ENCODE data around the gene ATL3. TPM values are rescaled to one million over a fixed set of nuclear protein-coding genes. Genes with fewer than 3 reads are reported as not detected.

The ATL3 gene
- total and polyA plus RNA-seq, 2 of the 13 experiments (the other 11 are each of a cell fraction or from before 2014, with no cell fraction given), result not detected

- TF ChIP-seq, protein P1, sequence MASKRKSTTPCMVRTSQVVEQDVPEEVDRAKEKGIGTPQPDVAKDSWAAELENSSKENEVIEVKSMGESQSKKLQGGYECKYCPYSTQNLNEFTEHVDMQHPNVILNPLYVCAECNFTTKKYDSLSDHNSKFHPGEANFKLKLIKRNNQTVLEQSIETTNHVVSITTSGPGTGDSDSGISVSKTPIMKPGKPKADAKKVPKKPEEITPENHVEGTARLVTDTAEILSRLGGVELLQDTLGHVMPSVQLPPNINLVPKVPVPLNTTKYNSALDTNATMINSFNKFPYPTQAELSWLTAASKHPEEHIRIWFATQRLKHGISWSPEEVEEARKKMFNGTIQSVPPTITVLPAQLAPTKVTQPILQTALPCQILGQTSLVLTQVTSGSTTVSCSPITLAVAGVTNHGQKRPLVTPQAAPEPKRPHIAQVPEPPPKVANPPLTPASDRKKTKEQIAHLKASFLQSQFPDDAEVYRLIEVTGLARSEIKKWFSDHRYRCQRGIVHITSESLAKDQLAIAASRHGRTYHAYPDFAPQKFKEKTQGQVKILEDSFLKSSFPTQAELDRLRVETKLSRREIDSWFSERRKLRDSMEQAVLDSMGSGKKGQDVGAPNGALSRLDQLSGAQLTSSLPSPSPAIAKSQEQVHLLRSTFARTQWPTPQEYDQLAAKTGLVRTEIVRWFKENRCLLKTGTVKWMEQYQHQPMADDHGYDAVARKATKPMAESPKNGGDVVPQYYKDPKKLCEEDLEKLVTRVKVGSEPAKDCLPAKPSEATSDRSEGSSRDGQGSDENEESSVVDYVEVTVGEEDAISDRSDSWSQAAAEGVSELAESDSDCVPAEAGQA (IDR thresholded peaks at IDR 0.05; ENCODE audit: low read depth), result no peak
- TF ChIP-seq, protein P1 (CRISPR knock-in tag; IDR thresholded peaks at IDR 0.05; ENCODE audit: borderline replicate concordance), result no peak
- TF ChIP-seq SALL1 (CRISPR knock-in tag; IDR thresholded peaks at IDR 0.05) (no peak), MAX (IDR thresholded peaks at IDR 0.05) (no peak)
These were observed 49.4 kb upstream of the ATL3 start (continued) for GRCh38 chr11:63720611-63721010.

- Histone ChIP-seq H3K4me2 (ENCODE audit: low read depth, low read length) (no peak overlapping the region), H3K79me2 (ENCODE audit: insufficient read depth, low read length) (no peaks in the 10 kb centered on the region), H2AFZ (ENCODE audit: low read length) (no peak overlapping the region), H3K9me3 (ENCODE audit: low read length) (no peaks in the 10 kb centered on the region), H3K27me3 (ENCODE audit: control insufficient read depth in 1 of 2, insufficient read depth in 2 of 2, low read length in 2 of 2) (no peaks in the 10 kb centered on the region), H4K20me1 (ENCODE audit: insufficient read depth, low read length) (no peaks in the 10 kb centered on the region; the same call in 1 of the 2 replicates), H3K36me3 (replicated peaks in 1 of 2; ENCODE audit: control insufficient read depth in 1 of 2, insufficient read depth in 2 of 2, low read length in 2 of 2) (peaks cover 2 to 4% of the 10 kb centered on the region in 2 experiments; a peak in 1 of 5 replicates), H3K9ac (ENCODE audit: insufficient read depth, low read depth, low read length) (no peak overlapping the region), H3K4me3 (replicated peaks in 1 of 3; ENCODE audit: insufficient read depth in 1 of 3, low read depth in 2 of 3, low read length in 3 of 3) (no peak overlapping the region), H3K4me1 (ENCODE audit: insufficient read depth, low read length) (peaks cover 10% of the 10 kb centered on the region), H3K27ac (ENCODE audit: extremely low read length, insufficient read depth, low read length) (no peak overlapping the region)
- in situ Hi-C loops (cut with HindIII; ENCODE audit: extremely low pct_ligation_motif_present, low pct_unique_long_range_greater_than_20kb), result no loop called here
- ChIA-PET POLR2A (no interaction called here), CTCF (ENCODE audit: low intra/inter-chr PET ratio, low total read pairs) (no interaction called here)
- 93% methylated on average over 2 of the region's 2 CpGs for WGBS (ENCODE audit: low lambda C conversion rate)
- DNase-seq (ENCODE audit: low spot score) (no peak), ATAC-seq (no peak), FAIRE-seq (no peak)
- BruUV-seq (replicated peaks), result no TSS peak
- intact Hi-C loops (cut with micrococcal nuclease; ENCODE audit: unreplicated experiment), result no loop called here
- TF ChIP-seq ZNF17 (CRISPR knock-in tag; IDR thresholded peaks at IDR 0.05), result no peak
- no peak for TF ChIP-seq SP140L (CRISPR knock-in tag; IDR thresholded peaks at IDR 0.05; ENCODE audit: borderline replicate concordance)
- no peak for TF ChIP-seq SNAPC4 (CRISPR knock-in tag; IDR thresholded peaks at IDR 0.05)
- no peak for TF ChIP-seq EP300 (IDR thresholded peaks at IDR 0.05; ENCODE audit: low read depth in 2 of 2, low read length in 2 of 2)
- no peak for TF ChIP-seq EP300 (CRISPR knock-in tag; IDR thresholded peaks at IDR 0.05; ENCODE audit: borderline replicate concordance)
- TF ChIP-seq TGIF2 (CRISPR knock-in tag; IDR thresholded peaks at IDR 0.05), result no peak
- TF ChIP-seq KAT2B (IDR thresholded peaks at IDR 0.05; ENCODE audit: borderline replicate concordance, low read depth, low read length), result no peak
- TF ChIP-seq YEATS4 (CRISPR knock-in tag; IDR thresholded peaks at IDR 0.05; ENCODE audit: borderline replicate concordance), result no peak
- no peak for TF ChIP-seq ZNF205 (CRISPR knock-in tag; IDR thresholded peaks at IDR 0.05)
- no peak for TF ChIP-seq ZNF451 (CRISPR knock-in tag; IDR thresholded peaks at IDR 0.05)
These were observed 48.8 kb upstream of the ATL3 start for GRCh38 chr11:63719987-63720386.

Measured in HepG2 (cell line).